ENCODE data around the gene SLC25A4.

DNA sequence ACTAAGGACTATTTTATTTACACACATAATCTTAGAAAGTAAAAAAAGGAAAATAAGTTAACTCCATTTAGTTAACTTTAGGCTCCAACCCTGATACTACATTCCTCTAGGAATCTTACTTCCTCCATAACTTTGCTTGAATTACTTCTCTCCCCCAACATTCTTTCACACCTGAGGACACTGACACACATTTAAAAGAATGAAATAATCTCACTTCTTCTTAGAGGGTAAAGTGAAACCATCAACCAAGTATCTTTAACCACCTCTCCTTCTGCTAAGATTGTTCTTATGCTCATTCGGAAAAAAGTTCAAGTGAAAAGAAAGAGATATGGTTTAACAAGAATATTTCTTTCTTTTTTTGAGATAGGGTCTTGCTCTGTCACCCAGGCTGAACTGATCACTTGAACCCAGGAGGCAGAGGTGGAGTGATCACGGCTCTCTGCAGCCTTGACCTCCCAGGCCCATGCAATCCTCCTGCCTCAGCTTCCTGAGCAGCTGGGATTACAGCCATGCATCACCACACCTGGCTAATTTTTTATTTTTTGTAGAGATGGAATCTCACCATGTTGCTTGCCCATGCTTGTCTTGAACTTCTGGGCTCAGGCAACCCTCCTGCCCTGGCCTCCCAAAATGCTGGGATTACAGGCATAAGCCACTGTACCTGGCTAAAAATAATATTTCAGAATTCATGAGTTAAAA lies 28.5 kb downstream of the SLC25A4 start:
- TF ChIP-seq TCF7L2 (IDR thresholded peaks at IDR 0.05; ENCODE audit: borderline replicate concordance, low read depth, low read length) (no peak), ZFP37 (tag by site-specific recombination; IDR thresholded peaks at IDR 0.05) (no peak), ZBTB1 (tag by site-specific recombination; IDR thresholded peaks at IDR 0.05) (no peak), ZBTB7A (tag by site-specific recombination; IDR thresholded peaks at IDR 0.05; ENCODE audit: low read depth) (no peak)
- TF ChIP-seq, protein P1, sequence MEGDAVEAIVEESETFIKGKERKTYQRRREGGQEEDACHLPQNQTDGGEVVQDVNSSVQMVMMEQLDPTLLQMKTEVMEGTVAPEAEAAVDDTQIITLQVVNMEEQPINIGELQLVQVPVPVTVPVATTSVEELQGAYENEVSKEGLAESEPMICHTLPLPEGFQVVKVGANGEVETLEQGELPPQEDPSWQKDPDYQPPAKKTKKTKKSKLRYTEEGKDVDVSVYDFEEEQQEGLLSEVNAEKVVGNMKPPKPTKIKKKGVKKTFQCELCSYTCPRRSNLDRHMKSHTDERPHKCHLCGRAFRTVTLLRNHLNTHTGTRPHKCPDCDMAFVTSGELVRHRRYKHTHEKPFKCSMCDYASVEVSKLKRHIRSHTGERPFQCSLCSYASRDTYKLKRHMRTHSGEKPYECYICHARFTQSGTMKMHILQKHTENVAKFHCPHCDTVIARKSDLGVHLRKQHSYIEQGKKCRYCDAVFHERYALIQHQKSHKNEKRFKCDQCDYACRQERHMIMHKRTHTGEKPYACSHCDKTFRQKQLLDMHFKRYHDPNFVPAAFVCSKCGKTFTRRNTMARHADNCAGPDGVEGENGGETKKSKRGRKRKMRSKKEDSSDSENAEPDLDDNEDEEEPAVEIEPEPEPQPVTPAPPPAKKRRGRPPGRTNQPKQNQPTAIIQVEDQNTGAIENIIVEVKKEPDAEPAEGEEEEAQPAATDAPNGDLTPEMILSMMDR (tag by site-specific recombination; IDR thresholded peaks at IDR 0.05): no peak
